ENCODE results near the gene TFF3.
"Not testable (repeated sequence)": the region's sequence is repeated elsewhere in the genome, so short reads cannot be mapped to it uniquely, and the experiment has no call there.

TFF3 gene

DNA sequence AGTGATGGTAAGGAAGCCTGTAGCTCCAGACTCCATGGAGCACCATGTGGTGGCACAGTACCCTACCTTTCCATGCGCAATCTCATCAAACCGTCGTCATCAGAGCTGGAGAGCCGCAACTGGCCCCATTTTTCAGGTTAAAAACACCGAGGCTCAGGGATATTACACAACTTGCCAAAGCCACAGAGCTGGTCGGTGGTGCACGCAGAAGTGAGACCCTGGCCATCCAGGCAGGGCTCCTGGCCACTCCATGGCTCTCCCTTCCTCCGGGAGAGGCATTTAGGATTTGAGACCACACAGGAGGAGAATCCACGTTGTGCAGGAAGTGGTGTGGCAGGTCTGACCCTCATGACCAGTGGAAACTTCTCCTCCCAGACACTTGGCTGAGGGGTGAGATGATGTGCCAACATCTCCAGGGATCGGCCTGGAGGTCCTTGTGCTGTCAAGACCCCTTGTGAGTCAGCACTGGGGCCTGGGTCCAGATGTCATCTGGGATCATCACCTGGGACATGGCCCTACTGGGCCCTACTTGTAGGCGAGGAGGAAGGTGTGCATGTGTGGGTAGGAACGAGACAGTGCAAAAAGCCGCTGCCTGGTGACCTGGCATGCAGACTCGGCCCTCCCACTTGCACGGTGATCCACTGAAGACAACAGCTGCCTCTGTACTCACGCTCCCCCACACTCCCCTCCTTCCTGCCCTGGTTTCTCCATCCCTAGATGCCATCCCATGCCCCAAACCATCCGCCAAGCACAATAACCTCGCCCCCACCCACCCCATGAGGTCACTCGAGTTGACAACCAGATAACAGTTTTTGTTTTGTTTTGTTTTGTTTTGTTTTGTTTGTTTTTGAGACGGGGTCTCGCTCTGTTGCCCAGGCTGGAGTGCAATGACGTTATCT is 10.4 kb downstream of the TFF3 start:
- DNase-seq (ENCODE audit: low read depth): no peak

GRCh38 chr21:42303443-42303842 is 11.8 kb downstream of the TFF3 start:
- DNase-seq (ENCODE audit: low read depth): no peak

- no peak for DNase-seq (ENCODE audit: low read depth)
These were observed 12.4 kb downstream of the TFF3 start for GRCh38 chr21:42302794-42303193.

- DNase-seq (ENCODE audit: low read depth): no peak
These were observed 13.0 kb downstream of the TFF3 start for GRCh38 chr21:42302076-42302650.

GRCh38 chr21:42301371-42302075 is 13.7 kb downstream of the TFF3 start:
- no peak for DNase-seq (ENCODE audit: low read depth)

DNA sequence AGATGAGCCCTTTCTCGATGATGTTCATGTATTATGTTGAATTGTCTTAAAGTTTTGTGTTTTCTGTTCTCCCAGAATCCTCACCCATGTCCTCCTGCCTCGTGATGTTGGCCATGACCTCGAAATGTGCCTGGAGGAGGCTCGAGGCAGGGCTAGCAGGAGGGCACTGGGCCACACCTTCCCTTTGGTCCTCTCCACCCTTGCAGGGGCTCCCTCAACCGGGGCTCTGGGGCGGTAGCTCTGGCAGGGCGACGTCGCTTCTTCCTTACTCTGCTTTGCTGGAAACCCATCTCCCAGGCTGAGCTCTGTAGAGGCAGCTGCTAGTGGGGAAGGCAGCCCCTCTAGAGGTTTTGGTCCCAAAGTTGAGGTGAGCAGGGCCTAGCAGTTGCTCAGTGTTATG is 14.3 kb downstream of the TFF3 start:
- DNase-seq (ENCODE audit: low read depth): no peak

GRCh38 chr21:42300045-42300583 is 15.1 kb downstream of the TFF3 start:
- DNase-seq (ENCODE audit: low read depth): no peak

DNA sequence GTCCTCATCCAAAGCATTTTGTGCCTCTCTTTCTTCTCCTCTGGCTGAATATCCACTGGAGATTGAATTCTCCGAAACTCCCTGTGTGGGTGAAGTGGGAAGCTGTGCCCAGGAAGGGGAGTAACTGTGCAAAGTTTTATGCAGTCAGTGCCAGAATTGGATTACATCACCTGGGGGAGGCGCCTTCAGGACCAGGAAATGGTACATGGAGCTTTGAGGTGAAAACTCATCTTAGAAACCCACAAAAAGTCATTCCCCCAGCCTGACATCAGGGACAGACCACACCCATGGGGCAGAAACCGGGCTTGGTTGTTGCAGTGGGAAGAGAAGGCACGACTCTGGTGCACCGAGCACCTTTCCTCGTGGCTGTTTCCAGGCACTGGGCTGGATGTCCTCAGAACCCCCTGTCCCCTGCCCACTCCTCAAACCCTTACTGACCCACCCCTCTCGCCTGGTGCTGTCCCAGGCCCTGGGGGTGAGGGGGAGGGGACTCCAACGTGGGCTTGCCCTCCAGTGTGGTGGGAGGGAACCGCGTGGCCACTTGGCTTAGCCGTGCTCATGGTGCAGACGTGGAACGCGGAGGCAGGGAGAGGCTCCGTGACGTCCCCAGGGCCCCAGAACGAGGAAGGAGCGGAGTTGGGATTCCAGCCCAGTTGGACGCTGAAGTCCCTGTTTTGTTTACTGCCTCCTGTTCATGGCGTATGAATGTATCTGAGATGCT is 15.7 kb downstream of the TFF3 start:
- DNase-seq (ENCODE audit: low read depth): no peak

GRCh38 chr21:42298657-42299056 is 16.6 kb downstream of the TFF3 start:
- DNase-seq (ENCODE audit: low read depth): no peak

GRCh38 chr21:42298237-42298636 is 17.0 kb downstream of the TFF3 start:
- DNase-seq (ENCODE audit: low read depth): no peak

DNA sequence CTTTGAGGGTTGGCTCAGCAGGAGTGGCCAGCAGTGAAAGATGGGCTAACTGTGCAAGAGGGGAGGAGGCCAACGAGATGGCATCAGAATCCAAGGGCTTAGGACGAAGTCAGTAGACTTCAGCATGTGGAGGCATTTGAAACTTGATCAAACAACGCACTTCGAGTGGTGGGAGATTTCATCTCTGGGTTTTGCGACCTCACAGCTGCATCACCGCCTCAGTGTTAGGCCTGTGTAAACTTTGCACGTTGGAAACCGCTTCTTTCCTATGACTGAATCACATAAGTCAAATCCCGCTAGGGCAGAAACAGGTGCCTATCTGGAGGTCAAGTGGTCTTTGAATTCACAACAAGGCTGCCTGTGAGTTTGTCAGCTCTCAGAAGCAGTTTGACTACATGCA is 17.8 kb downstream of the TFF3 start:
- DNase-seq (ENCODE audit: low read depth): no peak

DNA sequence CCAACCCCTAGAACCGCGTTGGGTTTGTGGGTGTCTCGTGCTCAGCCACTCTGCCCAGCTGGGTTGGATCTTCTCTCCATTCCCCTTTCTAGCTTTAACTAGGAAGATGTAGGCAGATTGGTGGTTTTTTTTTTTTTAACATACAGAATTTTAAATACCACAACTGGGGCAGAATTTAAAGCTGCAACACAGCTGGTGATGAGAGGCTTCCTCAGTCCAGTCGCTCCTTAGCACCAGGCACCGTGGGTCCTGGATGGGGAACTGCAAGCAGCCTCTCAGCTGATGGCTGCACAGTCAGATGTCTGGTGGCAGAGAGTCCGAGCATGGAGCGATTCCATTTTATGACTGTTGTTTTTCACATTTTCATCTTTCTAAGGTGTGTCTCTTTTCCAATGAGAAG is 18.7 kb downstream of the TFF3 start:
- DNase-seq (ENCODE audit: low read depth): no peak

DNA sequence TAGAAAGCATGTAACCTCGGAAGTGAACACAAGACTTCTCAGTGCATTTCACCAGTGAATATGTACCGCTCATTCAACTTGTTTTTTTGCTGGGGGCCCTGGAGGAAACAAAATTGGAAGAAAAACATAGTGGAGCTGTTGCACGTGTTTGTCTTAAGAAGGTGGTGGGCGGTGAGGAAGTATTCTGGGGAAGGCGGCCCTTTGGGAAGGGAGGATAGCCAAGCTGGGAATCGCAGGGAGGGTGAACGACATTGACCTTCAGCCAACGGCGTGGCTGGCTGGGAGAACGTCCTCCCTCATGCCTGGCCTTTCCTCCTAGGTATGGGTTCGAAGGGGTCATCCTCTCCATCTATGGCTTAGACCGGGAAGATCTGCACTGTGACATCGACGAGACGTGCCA is 19.4 kb downstream of the TFF3 start:
- no peak for DNase-seq (ENCODE audit: low read depth)

DNA sequence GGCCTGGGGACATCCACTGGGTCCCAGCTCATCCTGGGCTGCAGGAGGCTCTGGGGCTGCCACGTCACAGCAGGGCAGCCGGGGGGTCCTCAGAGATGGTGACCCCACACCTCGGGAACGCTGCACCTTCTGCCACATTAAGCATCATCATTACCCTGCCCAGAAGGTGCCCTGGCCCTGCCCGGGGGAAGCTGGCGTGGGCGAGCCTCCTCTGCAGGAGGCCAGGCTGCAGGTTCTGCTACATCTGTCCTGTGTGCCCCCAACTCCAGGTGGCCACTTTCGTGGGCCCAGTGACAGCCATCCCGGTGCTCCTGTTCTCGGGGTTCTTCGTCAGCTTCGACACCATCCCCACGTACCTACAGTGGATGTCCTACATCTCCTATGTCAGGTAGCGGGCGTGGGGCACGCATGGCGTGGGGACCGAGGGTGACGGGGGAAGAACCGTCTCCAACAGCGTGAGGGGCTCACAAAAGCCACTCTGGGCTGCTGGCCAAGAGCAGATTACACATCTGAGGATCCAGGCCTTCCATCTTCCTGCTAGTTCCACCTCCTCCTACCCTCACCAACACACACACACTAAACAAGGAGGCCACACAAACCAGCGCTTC is 20.8 kb downstream of the TFF3 start:
- DNase-seq (ENCODE audit: low read depth): no peak

GRCh38 chr21:42293649-42294272 is 21.4 kb downstream of the TFF3 start:
- DNase-seq (ENCODE audit: low read depth): no peak

DNA sequence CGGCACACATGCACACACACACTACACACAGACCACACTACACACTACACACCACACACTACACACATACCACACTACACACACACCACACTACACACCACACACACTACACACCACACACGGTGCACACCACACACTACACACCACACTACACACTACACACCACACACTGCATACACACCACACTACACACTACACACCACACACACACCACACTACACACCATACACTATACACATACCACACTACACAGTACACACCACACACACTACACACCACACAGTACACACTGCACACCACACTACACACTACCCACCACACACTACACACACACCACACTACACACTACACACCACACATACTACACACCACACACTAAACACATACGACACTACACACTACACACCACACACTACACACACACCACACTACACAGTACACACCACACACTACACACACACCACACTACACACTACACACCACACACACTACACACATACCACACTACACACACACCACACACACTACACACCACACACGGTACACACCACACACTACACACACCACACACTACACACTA is 22.6 kb downstream of the TFF3 start:
- not testable (repeated sequence) for DNase-seq (ENCODE audit: low read depth)

GRCh38 chr21:42291751-42292562 is 23.3 kb downstream of the TFF3 start:
- DNase-seq (ENCODE audit: low read depth): no peak

GRCh38 chr21:42291003-42291750 is 24.0 kb downstream of the TFF3 start:
- DNase-seq (ENCODE audit: low read depth): no peak

DNA sequence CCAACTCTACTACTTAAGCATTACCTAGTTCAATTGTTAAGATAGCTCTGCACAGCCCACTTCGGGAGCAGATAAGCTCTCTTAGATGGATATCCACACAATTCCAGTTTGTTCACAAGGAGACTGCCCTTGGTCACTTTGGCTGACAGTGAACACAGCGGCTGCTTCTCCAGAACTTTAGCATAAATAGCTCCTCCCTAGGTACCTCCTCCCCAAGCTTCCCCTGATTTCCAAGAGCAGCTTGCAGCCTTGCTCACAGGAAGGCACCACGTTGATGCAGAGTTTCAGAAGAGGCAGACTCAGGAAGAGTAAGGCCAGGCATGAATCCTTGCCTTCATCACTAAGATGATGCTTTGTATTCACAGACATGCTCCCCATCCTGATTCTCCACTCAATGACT is 24.7 kb downstream of the TFF3 start:
- DNase-seq (ENCODE audit: low read depth): no peak
